ENCODE measurements around the gene ZNF880.
"Not testable (repeated sequence)": the region's sequence is repeated elsewhere in the genome, so short reads cannot be mapped to it uniquely, and the experiment has no call there.

DNA sequence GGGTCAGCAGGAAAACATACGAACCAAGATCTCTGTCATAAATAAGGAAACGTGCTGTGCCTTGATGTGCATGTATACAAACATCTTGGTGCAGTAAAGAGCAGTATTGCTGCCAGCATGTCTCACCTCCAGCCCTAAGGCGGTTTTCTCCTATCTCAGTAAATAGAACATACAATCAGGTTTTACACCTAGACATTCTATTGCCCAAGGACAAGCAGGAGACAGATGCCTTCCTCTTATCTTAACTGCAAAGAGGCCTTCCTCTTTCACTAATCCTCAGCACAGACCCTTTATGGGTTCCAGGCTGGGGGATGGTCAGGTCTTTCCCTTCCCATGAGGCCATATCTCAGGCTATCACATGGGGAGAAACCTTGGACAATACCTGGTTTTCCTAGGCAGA lies 30.7 kb upstream of the ZNF880 start:
- TF ChIP-seq NFIC (IDR thresholded peaks at IDR 0.05; ENCODE audit: borderline replicate concordance); TAF1 (IDR thresholded peaks at IDR 0.05; ENCODE audit: borderline replicate concordance, low read depth, low read length): not testable (repeated sequence)
